ENCODE measurements around the gene GSAP.
"Not testable (repeated sequence)": the region's sequence is repeated elsewhere in the genome, so short reads cannot be mapped to it uniquely, and the experiment has no call there.

Gene GSAP

DNA sequence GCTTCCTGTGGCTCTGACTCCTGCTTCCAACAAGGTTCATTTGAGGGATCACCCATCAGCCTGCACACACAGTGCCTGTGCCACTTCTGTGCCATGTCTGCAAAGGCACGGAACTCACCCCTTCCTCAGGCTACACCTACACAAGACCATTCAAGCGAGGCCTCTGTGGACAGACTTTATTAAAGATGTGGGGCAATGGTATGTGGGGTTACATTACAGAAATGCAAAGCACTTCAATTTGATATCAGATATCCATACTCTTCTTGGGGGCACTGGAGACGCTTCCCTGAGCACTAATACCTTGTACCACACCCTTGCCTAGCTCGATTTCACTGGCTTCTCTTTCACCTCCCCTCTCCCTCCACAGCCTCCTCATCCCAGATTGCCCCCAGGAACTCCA, 132.1 kb downstream of the GSAP start:
- DNase-seq (ENCODE audit: low read depth, low spot score): no peak

DNA sequence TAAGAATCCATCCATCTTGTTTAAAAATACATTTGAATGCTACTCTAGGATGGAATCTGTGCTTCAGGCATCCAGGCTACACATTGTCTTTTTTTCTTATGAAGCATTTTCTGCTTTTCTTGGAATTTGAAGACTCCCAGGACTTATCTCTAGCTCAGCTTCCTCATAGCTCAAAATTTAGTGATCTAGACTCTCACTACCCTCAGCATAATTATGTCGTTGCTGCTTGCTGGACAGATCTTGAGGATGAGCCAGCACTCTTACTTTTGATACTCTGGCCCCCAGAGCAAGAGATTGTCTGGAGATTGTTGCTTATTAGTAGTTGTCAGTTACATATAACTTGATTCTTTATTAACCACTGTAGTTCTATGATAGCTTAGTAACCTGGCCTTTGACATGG, 133.3 kb downstream of the GSAP start:
- no peak for DNase-seq (ENCODE audit: low read depth, low spot score)

DNA sequence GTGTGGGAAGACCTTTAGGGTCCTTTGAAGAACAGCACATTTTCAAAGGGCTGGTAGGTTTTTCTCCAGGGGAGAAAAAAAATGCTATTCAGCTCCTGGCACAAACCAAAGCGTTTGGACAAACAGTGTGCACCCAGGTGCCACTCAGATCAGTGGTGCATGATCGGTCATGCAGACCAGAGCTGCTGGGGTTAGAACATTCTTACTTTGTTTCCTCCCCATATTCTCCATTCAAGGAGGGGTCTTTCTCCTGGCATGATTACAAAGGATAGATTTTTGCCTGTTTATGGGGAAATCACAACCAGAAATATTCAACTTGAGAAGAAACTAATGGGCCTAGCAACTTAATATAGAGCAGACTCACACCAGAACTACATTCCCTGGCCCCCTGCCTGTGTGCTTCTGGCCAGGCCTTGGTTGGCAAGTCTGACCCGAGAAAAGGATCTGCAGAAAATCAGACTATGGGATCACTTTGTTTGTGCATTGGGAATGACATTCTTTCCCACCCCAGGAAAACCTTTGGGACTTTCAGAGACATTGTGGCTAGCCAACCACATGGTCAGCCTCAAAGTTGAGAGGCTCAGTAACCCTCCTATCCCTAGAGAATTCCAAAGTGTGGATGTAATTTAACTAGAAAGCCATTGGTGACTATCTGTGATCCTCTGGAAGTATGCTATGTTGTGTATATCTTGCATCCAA, 134.2 kb downstream of the GSAP start:
- no peak for DNase-seq (ENCODE audit: low read depth, low spot score)

DNA sequence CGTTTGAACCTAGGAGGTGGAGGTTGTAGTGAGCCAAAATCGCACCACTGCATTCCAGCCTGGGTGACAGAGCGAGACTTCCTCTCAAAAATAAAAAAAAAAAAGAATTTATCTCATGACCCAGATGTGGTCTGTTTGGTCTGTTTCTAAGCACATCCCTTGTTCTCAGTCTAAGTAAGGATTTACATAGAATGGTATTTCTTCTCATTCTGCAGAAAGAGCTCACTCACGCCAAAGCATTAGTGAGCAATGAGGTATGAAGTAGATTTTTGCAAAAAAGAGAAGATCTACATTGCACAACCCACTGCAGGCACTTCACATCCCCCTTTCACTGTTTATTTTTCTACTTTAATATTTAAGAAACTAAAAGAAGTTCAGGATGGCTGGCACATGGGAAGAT, 140.0 kb downstream of the GSAP start:
- no peak for DNase-seq (ENCODE audit: low read depth, low spot score)

DNA sequence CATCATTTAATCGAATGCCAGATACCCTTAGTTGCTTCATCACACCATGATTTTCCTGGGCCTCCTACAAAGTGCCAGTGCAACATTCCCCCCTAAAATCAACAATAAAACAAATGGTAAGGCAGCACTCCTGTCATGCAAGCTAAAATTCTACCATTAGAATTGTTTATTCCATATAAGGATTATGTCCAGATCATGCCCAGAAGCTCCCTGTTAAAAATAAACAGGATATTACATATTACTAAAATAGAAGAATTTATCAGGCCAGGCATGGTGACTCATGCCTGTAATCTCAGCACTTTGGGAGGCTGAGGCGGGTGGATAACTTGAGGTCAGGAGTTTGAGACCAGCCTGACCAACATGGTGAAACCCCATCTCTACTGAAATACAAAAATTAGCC, 140.5 kb downstream of the GSAP start:
- not testable (repeated sequence) for DNase-seq (ENCODE audit: low read depth, low spot score)

DNA sequence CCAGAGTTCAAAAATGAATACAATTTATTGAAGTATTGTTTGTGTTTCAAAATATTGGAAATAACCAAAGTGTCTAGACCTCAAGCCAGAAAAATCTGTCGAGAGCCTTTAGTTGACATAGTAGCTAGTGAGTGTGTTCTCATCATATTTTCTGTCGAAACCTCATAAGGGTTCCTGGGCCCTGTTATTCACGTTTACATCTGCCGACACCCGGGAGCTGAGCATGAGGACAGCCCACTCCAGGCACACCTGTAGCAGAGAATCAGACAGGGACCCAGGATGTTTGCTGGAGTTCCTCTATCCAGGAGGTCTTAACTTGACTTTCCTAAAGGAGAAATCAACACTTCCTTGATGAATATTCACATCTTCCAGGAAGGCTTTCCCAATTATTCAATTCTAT, 144.4 kb downstream of the GSAP start:
- no peak for DNase-seq (ENCODE audit: low read depth, low spot score)

DNA sequence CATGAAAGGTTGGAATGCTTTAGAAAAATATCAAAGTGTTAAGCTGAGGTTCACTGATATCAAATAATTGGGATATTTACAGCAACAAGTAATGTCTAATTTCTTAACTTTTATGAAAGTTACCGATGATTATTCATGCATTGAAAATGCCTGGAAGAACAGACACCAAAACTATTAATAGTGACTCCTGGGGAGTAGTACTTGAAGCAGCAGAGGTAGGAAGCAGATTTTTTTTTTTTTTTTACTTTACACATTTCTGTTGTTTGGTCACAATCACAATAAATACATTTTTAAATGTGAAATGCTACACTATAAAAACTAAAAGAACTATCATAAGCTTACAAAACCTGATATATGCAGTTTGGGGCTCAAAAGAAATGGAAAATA, 146.1 kb downstream of the GSAP start:
- no peak for DNase-seq (ENCODE audit: low read depth, low spot score)

DNA sequence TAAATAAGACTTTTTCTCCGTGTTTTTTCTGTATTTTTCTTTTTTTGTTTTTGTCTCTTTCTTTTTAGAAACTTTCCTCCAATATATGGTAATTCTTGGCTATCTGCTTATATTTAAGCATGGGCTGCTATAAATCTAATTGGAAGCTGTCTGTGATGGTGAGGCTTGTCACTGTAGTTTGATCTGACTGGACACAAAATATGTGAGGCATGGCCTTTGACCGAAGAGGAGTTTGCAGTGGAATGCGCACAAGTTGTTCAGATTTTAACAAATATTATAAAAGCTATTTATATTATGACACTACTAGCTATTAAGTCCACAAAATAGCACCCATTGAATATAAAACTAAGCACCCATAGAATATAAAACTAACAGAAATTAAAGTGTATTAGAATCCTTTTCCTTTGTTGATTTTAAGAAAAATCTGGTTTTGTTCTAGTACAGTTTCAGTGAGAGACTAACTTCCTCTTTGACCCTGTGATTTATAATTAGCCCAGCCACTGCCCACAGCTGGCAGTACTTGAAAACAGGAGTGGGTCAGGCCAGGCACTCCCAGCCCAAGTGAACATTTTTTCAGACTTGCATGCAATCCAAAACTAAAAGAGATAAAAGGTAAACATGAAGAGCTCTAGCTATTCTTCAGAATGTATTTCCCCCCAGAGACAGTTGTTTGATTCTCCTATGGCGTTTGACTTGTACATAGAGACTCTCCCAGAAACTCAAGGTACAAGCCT, 146.6 kb downstream of the GSAP start:
- no peak for DNase-seq (ENCODE audit: low read depth, low spot score)

DNA sequence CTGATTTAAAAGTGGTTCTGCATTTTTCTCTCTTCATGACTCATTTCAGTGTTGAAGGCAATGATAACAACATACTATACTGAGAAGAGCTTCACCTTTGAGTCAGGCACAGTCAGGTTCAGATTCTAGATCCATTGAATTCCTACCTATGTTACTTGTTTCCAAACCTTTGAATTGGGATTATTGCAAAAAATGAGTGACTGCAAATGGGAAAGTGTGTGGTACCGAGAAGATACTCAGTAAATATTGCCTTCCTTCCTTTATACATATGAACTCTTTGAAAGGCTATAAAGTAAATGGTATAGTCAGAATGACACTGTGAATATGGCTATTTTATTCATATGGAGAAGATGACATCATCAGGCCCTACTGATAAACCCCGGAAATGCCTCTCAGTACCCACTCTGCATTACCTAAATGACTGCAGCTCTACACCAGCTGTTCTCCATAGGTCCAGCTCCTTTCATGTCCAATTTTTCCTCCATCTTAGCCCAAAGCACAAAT, 149.8 kb downstream of the GSAP start:
- DNase-seq (ENCODE audit: low read depth, low spot score): no peak

DNA sequence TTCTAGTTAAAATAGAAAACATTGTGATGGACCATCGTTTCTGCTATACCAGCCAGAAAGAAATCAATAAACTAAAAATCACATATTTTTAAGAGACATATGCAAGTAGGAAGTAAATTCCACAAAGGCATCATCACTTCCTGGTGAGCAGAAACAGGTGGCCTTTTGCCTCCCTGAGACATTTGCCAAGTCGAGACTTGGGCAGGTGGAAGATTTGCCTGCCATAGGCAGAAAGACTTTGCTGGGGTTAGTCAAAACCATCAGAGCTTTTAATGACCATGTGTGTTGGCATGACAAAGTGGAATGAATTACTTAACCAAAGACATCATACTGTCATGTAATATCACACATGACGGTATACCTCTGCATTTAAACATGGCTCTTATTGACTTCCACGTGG, 150.5 kb downstream of the GSAP start:
- DNase-seq (ENCODE audit: low read depth, low spot score): no peak

DNA sequence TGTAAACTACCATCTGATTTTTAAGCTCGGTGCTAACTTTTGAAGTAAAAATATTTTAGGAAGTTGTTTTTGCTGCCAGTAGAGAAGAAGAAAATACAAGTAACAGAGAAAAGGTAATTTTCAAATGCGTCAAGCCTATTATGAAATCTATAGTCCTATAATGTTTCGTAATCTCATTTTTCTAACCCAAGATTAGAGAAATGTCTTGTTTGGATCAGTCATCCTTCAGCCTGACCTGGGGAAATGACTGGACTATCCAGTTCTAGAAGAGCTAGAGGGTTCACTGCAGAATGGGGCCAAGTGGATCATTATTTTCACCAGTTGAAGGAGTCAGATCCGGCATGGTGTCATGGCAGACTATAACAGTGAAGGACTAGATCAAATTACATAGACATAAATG, 153.8 kb downstream of the GSAP start:
- no peak for DNase-seq (ENCODE audit: low read depth, low spot score)

Data from ELF-1 (cell line).